Measurements from ENCODE around the gene BRD4.
A peak's percentile ranks its signal among the peaks of the same experiment; 100 is the strongest.

Gene BRD4

DNA sequence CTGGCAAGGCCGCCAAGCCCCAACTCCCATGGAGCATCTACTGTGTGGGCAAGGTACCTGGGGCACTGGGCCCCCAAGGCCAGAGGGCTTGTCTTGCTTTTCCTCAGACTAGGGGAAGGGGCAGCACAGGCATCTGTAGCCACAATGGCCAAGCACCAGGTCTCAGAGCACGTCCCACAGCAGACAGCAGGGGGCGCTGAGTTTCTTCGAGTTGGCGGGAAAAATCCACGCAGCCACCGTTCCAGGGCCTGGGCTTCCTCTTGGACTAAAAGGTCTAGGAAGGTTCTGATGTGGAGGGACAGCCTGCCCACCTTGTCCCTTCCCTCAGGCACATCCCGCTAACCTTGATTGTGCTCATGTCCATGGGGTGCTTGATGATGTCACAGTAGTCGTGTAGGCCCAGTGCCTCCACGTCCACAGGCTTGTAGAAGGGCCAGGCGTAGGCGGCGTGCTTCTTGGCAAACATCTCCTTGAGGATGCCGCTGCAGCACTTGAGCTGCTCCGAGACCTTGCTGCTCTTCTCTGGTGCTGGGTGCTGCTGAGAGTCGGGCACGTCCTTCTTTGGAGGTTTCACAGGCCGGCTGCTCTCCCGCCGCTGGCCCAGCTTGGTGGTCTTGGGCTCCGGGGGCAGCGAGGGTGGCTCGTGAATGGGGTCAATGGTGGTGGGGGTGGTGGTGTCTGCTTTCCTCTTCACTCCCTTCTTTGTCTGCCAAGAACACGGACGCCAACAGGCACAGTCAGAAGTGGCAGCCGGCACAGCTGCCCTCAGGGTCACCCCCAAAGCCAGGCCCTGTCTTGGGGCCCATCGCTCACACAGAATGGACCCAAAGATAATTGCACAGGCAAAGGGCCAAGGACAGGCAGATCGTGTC is 68.0 kb downstream of the BRD4 start:
- peak; percentile 34 for DNase-seq

- no peak for DNase-seq
Observed at GRCh38 chr19:15263361-15263985, 68.9 kb downstream of the BRD4 start.

DNA sequence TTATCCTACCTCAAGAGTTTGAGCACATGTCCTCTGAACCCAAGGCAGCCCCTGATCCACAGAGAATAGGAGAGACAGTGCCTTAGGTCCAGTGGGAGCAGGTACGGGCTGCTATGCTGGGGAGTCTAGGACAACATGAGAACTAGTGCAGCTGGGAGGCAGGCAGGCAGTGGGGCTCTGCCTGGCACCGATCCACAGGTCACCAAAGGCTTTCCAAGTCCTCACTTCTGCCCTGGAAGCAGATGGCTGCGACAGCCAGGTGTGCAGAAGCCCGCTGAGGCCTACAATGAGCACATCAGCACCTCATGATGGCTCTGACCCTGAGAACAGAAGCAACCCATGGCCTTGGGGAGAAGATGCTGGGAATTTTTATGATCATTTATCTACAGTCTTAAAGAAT is 70.3 kb downstream of the BRD4 start:
- DNase-seq, result no peak

GRCh38 chr19:15260939-15261338 is 71.4 kb downstream of the BRD4 start:
- peak; percentile 48 for DNase-seq

DNA sequence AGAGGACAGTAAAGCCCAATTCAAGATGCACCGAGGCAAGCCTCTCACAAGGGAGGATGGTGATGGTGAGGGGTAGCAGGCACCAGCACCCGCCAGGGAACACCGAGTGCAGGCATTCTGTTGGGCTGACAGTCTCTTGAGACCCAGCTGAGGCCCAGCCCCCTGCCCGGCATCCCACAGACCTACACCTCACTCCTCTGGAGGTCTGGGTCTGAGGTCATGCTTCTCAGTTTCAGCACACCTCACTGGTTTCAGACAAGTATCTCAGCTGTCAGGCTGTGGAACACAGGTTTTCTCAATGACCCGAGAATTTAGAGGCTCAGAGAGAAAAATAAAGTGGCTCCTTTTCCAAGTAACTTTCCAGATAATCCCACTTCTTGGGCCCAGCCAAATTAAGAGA is 72.4 kb downstream of the BRD4 start:
- DNase-seq, result no peak

DNA sequence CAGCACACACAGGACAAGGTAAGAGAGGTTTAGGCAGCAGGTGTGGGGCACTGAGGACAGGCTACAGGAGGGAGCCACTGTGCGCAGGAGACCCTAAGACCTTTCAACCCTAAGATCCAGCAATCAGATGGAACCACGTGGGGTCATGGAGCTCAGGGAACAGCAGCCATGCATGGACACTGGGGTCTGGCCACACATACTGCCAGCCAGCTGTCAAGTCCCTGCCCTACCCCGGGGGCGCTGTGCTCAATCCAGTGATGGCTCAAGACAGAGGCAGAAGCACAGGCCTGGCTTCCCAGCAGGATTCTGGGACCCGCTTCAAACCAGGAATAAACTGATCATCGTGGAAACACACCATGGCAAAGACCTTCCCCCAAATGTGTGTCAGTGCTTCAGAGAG is 74.6 kb downstream of the BRD4 start:
- DNase-seq, result no peak

- DNase-seq, result no peak
Observed at GRCh38 chr19:15256708-15257331, 75.5 kb downstream of the BRD4 start.

DNA sequence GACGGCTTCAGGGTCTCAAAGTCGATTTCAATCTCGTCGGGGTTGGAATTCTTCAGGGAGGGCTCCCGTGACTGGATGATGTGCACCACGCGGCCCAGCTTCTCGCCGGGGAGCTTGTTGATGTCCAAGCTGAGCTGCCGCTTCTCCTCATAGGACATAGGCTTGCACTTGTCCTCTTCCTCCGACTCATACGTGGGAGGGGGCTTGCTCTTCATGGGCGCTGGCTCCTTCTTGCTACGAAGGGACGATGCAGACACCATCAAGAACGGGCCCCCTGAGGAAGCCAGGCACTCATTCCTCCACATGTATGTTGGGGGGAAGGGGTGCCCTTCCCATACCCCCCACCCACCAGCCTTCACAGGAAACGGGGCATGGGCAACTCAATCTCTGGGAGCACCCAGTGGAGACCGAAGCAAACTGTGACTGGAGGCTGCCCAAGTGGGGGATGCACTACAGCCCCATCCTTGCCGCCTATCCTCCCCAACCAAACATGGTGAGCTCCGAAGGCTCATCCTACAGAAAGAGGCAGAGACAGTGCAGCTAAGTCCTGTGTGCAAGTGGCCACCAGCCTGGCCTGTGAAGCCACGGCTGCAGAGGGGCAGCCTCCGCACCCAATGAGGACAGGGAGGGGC is 76.9 kb downstream of the BRD4 start:
- no peak for DNase-seq

DNA sequence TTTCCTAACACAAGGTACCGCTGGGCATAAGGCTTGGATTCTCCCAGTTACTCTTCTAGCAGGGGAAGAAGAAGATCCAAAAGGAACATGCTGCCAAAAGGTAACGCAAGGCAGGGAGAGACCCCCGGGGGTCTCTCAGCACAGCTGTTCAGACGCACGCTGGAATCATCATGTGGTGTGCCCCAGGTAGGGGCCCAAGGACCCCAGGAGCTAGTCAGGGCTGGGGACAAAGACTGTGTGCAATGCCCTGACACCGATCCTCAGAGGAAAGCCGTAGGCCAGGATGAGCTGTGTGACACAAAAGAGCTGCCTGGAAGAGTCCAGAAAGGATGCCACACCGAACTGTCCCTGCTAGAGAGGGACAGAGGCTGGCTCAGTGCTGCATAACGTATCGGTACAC is 77.8 kb downstream of the BRD4 start:
- no peak for DNase-seq

GRCh38 chr19:15253513-15253912 is 78.8 kb downstream of the BRD4 start:
- no peak for DNase-seq

DNA sequence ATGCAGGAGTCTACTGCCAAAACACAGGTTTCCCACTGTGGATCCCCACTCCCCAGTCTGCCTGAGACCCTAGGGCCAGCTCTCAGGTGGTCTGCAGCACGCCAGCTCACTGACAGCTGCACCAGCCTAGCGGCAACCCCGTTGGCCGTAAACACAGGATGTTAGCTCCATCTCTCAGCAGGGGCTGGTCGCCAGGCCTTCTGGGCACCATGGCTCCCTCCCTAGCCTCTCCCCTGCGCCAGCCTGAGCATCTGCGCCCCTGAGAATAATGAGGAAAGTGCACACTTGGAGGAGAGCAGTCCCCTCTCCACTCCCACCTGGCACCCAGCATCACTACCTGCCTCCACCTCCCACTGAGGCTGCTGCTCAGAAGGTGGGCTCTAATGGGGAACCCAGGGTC is 79.3 kb downstream of the BRD4 start:
- no peak for DNase-seq

DNA sequence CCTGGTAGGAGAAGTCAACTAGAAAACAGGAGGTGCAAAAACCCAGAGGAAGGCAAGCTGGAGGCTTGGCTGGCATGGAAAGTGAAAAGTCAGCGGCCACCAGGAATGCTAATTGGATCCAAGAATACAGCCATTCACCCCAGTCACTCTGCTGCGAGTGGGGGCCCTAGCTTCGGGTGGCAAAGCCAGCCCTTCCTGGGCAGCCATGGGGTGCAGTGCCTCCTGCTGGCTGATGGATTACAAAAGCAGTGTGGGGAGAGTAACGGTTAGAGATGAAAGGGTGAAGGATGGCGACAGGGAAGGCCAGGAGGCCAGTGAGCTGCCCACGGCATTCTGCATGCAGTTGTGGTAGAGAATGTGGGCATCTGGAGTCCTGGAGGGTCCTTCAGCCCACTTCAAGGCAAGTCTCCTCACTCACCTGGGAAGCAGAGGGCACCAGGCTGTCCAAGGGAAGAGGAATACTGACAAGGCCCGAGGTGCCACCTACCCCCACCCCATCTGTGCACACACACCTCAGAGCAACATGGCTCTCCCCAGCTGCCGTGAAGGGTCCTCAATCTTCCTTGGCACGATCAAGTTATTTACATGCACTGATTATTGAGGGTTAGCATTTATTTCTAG is 79.8 kb downstream of the BRD4 start:
- no peak for DNase-seq

DNA sequence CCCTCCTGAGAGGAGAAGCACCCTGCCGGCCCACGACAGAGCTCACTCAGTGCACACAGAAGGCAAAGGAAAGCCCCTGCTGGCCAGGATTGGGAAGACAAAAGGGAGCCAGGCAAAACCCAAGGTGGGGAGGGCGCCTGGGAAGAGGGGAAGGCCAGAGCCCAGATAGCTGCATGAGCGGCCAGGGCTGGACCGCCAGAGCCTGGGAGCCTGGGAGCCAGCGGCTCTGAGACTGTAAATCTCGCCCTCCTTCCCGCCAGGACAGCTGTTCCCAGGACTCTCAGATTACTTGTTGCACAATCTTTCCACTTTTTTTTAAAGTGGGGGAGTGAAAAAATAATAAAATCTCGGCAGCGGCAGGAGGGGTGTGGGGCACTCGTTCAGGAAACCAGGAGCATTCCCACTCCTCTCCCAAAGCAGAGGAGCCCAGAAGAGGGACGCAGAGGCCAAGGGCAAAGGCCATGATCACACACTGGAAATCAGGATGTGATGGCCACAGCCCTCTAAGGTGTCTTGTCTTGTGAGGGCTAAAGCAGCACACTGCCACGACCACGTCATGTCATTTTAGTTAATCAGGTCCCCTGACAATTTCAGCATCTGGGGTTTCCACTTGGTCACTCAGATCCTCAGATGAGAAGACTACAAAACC is 80.5 kb downstream of the BRD4 start:
- no peak for DNase-seq

DNA sequence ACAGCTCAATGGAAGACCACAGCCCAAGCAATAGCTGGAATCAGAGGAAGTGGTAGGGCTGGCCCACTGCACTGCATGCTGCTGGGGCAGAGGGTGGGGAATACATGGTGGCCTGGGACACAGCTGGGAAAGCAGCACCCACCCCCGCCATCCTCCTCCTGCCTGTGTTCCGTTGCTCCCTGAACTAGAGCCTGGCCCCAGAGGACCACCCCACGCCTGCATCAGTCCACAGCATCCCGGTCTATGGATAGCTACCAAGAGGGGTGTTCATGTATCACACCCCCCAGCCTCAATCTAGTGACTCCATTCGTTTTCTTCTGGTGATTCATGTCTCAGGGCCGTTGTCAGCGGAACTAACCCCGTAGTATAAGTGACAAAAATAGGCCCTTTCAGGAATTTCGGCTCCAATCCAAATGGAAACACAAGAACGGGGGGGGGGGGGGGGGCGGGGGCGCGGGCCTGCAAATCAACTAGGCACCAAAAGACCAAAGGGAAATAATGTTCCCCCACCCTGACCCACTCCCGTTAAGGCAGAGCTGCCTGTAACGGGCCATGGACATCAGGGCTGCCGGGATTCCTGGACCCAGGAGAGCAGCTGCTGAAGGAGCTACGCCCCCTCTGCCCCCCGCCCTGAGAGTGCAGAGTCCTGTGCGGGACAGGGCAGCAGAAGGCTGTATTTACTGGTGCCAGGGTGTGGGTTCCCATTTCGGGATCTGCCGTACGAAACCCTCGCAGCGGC is 81.2 kb downstream of the BRD4 start:
- no peak for DNase-seq

GRCh38 chr19:15250640-15250993 is 81.7 kb downstream of the BRD4 start:
- DNase-seq, result no peak

GRCh38 chr19:15249972-15250639 is 82.2 kb downstream of the BRD4 start:
- no peak for DNase-seq

DNA sequence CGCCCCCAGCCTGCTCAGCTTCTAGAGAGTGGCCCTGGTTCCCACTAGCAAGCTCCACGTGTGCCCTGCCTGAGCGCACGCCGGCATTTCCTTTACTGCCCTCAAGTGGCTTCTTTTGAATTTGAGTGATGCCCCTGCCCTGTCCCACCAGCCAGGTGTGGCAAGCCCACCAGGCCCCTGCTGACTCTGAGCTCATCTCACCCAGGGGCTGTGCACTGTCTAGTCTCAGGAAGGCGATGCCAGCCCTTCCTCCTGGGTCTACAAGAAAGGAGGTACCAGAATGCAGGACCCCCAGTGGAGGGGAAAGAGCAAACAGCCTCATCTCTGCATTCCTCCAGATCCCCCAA is 82.8 kb downstream of the BRD4 start:
- DNase-seq, result no peak

GRCh38 chr19:15248648-15249527 is 83.5 kb downstream of the BRD4 start:
- DNase-seq, result no peak

- DNase-seq, result no peak
Observed at GRCh38 chr19:15248106-15248505, 84.2 kb downstream of the BRD4 start.
